ENCODE measurements around the gene COL4A4. TPM values are rescaled to one million over a fixed set of nuclear protein-coding genes. Genes with fewer than 3 reads are reported as not detected.
A peak's percentile ranks its signal among the peaks of the same experiment; 100 is the strongest.

The COL4A4 gene
- total RNA-seq, 1 donor from 2014 or later = 20.5 TPM

DNA sequence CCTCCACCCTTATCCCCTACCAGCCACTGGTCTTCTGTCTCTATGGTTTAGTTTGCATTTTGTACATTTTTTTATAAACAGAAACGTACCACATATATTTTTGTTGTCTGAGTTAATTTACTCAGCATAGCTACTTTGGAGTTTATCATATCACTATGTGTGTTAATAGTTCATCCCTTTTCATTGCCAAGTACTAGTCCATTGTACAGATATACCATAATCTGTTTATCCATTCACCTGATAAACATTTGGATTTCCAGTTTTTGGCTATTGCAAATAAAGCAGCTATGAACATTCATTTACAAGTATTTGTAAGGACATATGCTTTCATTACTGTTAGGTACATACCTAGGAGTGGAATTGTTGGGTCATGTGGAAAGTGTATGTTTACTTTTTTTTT, 204.6 kb downstream of the COL4A4 start:
- no peaks in the 10 kb centered on the region for H3K36me3 ChIP-seq
- no peak overlapping the region for H3K4me3 ChIP-seq
- no peak for DNase-seq (ENCODE audit: low spot score in 2 of 2)
- peaks cover 0 to 10% of the 10 kb centered on the region in 2 donors for H3K4me1 ChIP-seq
- intact Hi-C loops (cut with DNase I) = no loop called here
- TF ChIP-seq, protein P1, sequence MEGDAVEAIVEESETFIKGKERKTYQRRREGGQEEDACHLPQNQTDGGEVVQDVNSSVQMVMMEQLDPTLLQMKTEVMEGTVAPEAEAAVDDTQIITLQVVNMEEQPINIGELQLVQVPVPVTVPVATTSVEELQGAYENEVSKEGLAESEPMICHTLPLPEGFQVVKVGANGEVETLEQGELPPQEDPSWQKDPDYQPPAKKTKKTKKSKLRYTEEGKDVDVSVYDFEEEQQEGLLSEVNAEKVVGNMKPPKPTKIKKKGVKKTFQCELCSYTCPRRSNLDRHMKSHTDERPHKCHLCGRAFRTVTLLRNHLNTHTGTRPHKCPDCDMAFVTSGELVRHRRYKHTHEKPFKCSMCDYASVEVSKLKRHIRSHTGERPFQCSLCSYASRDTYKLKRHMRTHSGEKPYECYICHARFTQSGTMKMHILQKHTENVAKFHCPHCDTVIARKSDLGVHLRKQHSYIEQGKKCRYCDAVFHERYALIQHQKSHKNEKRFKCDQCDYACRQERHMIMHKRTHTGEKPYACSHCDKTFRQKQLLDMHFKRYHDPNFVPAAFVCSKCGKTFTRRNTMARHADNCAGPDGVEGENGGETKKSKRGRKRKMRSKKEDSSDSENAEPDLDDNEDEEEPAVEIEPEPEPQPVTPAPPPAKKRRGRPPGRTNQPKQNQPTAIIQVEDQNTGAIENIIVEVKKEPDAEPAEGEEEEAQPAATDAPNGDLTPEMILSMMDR (IDR thresholded peaks at IDR 0.05) = no peak
- no peak overlapping the region for H3K27ac ChIP-seq
- H3K9me3 ChIP-seq = no peaks in the 10 kb centered on the region
- H3K27me3 ChIP-seq = no peaks in the 10 kb centered on the region

DNA sequence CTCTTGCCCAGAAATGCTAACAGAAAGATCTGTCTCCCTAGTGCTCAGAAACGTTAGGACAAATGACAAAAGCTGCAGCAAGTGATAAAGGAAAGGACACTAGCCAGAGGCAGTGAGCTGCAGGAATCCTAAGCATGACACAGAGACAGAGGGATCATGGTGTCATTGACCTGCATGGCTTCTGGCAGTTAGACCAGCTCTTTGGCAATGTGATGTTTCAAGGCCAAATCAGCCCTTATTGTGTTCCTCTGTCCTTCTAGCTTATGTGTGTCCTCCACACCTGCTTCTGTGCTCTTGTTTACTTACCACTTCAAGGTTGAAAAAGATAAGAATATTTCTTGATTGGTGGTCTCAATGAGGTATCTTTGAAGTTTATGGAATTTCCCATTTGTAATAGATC, 207.3 kb downstream of the COL4A4 start:
- TF ChIP-seq, protein P1 (IDR thresholded peaks at IDR 0.05) = no peak
- intact Hi-C loops (cut with DNase I) = no loop called here
- H3K4me1 ChIP-seq = peaks cover 5 to 11% of the 10 kb centered on the region in 2 donors

DNA sequence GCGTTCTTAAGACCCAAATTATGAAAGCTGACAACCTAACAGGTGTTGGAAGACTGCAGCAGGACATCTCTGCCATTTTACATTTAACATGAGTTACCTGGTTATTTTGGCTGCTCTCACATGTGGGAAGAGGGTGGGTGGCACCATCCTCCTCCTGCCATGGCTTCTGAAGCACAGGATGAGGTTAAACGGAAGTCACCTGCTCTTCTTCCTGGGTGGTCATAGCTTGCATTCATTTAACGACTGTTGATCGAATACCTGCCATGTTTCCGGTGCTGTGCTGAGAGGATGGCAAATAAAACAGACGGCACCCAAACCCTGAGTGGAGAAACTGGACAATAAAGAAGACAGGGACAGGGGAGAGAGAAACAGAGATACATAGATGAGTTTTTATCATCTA, 210.2 kb downstream of the COL4A4 start:
- H3K9me3 ChIP-seq = no peaks in the 10 kb centered on the region
- no peaks in the 10 kb centered on the region for H3K36me3 ChIP-seq
- no peak for DNase-seq (ENCODE audit: low spot score in 2 of 2)
- TF ChIP-seq, protein P1 (IDR thresholded peaks at IDR 0.05) = no peak
- H3K4me3 ChIP-seq = no peak overlapping the region
- peaks cover 5 to 11% of the 10 kb centered on the region in 2 donors for H3K4me1 ChIP-seq
- H3K27me3 ChIP-seq = no peaks in the 10 kb centered on the region
- intact Hi-C loops (cut with DNase I) = no loop called here
- H3K27ac ChIP-seq = peak overlapping the region; percentile 35 to 83

More for the DNA sequence above, 207.3 kb downstream of the COL4A4 start:
- no peak overlapping the region for H3K4me3 ChIP-seq
- no peaks in the 10 kb centered on the region for H3K36me3 ChIP-seq
- H3K27me3 ChIP-seq = no peaks in the 10 kb centered on the region
- DNase-seq (ENCODE audit: low spot score in 2 of 2) = no peak
- H3K9me3 ChIP-seq = no peaks in the 10 kb centered on the region
- H3K27ac ChIP-seq = no peak overlapping the region

DNA sequence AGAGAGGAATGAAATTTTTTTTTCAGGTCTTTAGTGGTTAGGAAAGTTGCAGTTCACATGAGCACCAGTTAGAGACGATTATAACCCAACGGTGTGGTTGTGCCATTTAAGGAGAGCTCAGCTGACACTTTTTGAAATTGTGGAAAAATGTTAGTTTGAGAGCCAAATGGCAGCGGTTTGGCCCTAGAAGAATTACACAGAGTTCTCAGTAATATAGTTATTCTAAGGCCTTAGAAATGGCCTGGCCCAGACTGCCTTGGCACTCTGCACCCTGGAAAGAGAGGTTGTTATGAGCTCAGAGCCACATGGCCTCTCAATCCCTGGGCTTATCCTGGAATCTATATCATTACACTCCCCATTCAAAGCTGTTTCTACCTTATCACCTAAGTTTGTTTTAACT, 210.8 kb downstream of the COL4A4 start:
- intact Hi-C loops (cut with DNase I) = no loop called here
- DNase-seq (ENCODE audit: low spot score in 2 of 2) = peak; percentile 17 to 80
- Histone ChIP-seq H3K27ac (peak overlapping the region; percentile 35 to 83), H3K27me3 (no peaks in the 10 kb centered on the region), H3K9me3 (no peaks in the 10 kb centered on the region), H3K36me3 (no peaks in the 10 kb centered on the region), H3K4me3 (no peak overlapping the region), H3K4me1 (peaks cover 5 to 11% of the 10 kb centered on the region in 2 donors)
- TF ChIP-seq, protein P1 (IDR thresholded peaks at IDR 0.05) = no peak

Other genes with a start within 250 kb of the COL4A4 start
- gene COL4A3, start 419 bp upstream of the COL4A4 start, total RNA-seq = 1.1 TPM
- 65.9 TPM for gene MFF, start 161.0 kb upstream of the COL4A4 start, total RNA-seq
- not detected for gene TM4SF20, start 215.1 kb upstream of the COL4A4 start, total RNA-seq
- not detected for gene SCYGR1, start 223.7 kb upstream of the COL4A4 start, total RNA-seq